B cell (primary cell): ENCODE data around the gene CAPZA2. TPM values are rescaled to one million over a fixed set of nuclear protein-coding genes. Genes with fewer than 3 reads are reported as not detected.

Experiments used
- ATAC-seq: fragments of 200-7000 bp; cut with Tn5 transposase; one replicate; pipeline ENCODE4 v1.10.0; 2021; ENCODE audit warnings: low read depth, mild to moderate bottlenecking, moderate number of reproducible peaks, moderate library complexity
- CTCF ChIA-PET: fragments of 350-600 bp; sonication (Branson Sonifier 250); formaldehyde crosslinking; loops from one replicate; lab custom pipeline; 2021; ENCODE audit warnings: antibody characterized with exemption, inconsistent platforms; lab: Charles Lee
- POLR2A ChIA-PET: fragments of 350-600 bp; sonication (Branson Sonifier 250); formaldehyde crosslinking; loops from one replicate; lab custom pipeline; 2021; ENCODE audit warnings: antibody characterized with exemption; lab: Charles Lee
- DNase-seq: peaks from one replicate; pipeline ENCODE4 v3.0.0; 2013
- H2AFZ ChIP-seq: 2 replicates; pipeline ENCODE4 v1.6.1; 2012; ENCODE audit warnings: mild to moderate bottlenecking, low read depth, low read length; ENCODE audit not compliant: insufficient read depth, poor library complexity, severe bottlenecking
- H3K27ac ChIP-seq, 2 donors: 1 replicate in 1 of 2; 2 replicates in 1 of 2; pipeline ENCODE4 v1.5.1; 2012 to 2013; ENCODE audit warnings: low read length in 2 of 2, mild to moderate bottlenecking in 2 of 2, moderate library complexity in 1 of 2
- H3K27me3 ChIP-seq, 4 experiments: fragments of 200-600 bp in 1 of 4; sonication (generic) in 1 of 4; replicated peaks in 1 of 4; 1 replicate in 2 of 4; 2 replicates in 2 of 4; pipeline versions ENCODE4 v1.6.1 to v1.7.0; 2013 to 2016; ENCODE audit warnings: low read length in 3 of 4, mild to moderate bottlenecking in 2 of 4, mixed read lengths in 1 of 4, moderate library complexity in 1 of 4; ENCODE audit not compliant: insufficient read depth in 4 of 4, control insufficient read depth in 3 of 4; ENCODE audit errors: control extremely low read depth in 1 of 4
- H3K36me3 ChIP-seq, 2 experiments: replicated peaks in 1 of 2; 1 replicate in 1 of 2; 2 replicates in 1 of 2; pipeline versions ENCODE4 v1.6.1 to v1.7.1; 2013; ENCODE audit warnings: low read length in 1 of 2; ENCODE audit not compliant: insufficient read depth in 2 of 2, control insufficient read depth in 1 of 2; ENCODE audit errors: control extremely low read depth in 1 of 2, extremely low read depth in 1 of 2
- H3K4me1 ChIP-seq, 2 donors: fragments of 200-600 bp in 1 of 2; sonication (generic) in 1 of 2; 1 replicate in 1 of 2; 2 replicates in 1 of 2; pipeline versions ENCODE4 v1.5.1 to v1.6.1; 2013 to 2017; ENCODE audit warnings: low read length in 2 of 2; ENCODE audit not compliant: control insufficient read depth in 2 of 2, insufficient read depth in 2 of 2
- H3K4me2 ChIP-seq: replicated peaks from 2 replicates; pipeline ENCODE3; 2012; ENCODE audit warnings: mild to moderate bottlenecking, low read depth, low read length; ENCODE audit not compliant: poor library complexity, severe bottlenecking
- H3K4me3 ChIP-seq, 5 experiments: fragments of 200-600 bp in 1 of 5; sonication (generic) in 1 of 5; 1 replicate in 3 of 5; 2 replicates in 2 of 5; pipeline versions ENCODE4 v1.5.1 to v1.7.0; 2011 to 2016; ENCODE audit warnings: low read length in 4 of 5, mild to moderate bottlenecking in 4 of 5, low read depth in 2 of 5, control low read depth in 1 of 5, moderate library complexity in 1 of 5; ENCODE audit not compliant: insufficient read depth in 1 of 5; ENCODE audit errors: control extremely low read depth in 1 of 5, extremely low read depth in 1 of 5
- H3K79me2 ChIP-seq: fragments of 200-600 bp; sonication (generic); one replicate; pipeline ENCODE4 v1.6.0; 2016; ENCODE audit warnings: low read length; ENCODE audit not compliant: control insufficient read depth, insufficient read depth
- H3K9ac ChIP-seq: fragments of 200-600 bp; sonication (generic); 2 replicates; pipeline ENCODE4 v1.6.1; 2017; ENCODE audit warnings: mild to moderate bottlenecking, low read length, moderate library complexity
- H3K9me3 ChIP-seq, 3 donors: one replicate each; pipeline versions ENCODE4 v1.6.1 to v1.7.1; 2013; ENCODE audit warnings: low read length in 2 of 3; ENCODE audit not compliant: control insufficient read depth in 2 of 3, insufficient read depth in 1 of 3; ENCODE audit errors: control extremely low read depth in 1 of 3
- H4K20me1 ChIP-seq: 2 replicates; pipeline ENCODE4 v1.6.0; 2012; ENCODE audit warnings: mild to moderate bottlenecking, low read length; ENCODE audit not compliant: insufficient read depth, control insufficient read depth, poor library complexity, severe bottlenecking
- H3K27ac Mint-ChIP-seq: one replicate; pipeline ENCODE4 v1.8.0; 2021; ENCODE audit warnings: mixed read lengths
- H3K27me3 Mint-ChIP-seq: one replicate; pipeline ENCODE4 v1.8.0; 2021; ENCODE audit warnings: mixed read lengths
- H3K4me1 Mint-ChIP-seq: one replicate; pipeline ENCODE4 v1.8.0; 2021; ENCODE audit warnings: mixed read lengths
- H3K4me3 Mint-ChIP-seq: one replicate; pipeline ENCODE4 v1.8.0; 2021; ENCODE audit warnings: mixed read lengths
- H3K9me3 Mint-ChIP-seq: one replicate; pipeline ENCODE4 v1.8.0; 2022; ENCODE audit warnings: mixed read lengths; ENCODE audit not compliant: insufficient read depth
- CTCF ChIP-seq: fragments of 200-600 bp; IDR thresholded peaks from one replicate; pipeline ENCODE4 v1.8.0; 2022; ENCODE audit warnings: antibody characterized with exemption, mild to moderate bottlenecking
- EZH2 ChIP-seq: IDR thresholded peaks from 2 replicates; pipeline ENCODE4 v1.6.1; 2012; ENCODE audit warnings: borderline replicate concordance, low read depth, mild to moderate bottlenecking, moderate library complexity, low read length; ENCODE audit not compliant: insufficient read depth, poor library complexity, severe bottlenecking
- WGBS: methylation state at CpG from one replicate; pipeline ENCODE4 v1.1.5; 2013; ENCODE audit warnings: missing lambda C conversion rate; ENCODE audit not compliant: insufficient coverage; 5-methylcytosine and 5-hydroxymethylcytosine counted together
- intact Hi-C: fragments of 100-400 bp; cut with micrococcal nuclease; formaldehyde crosslinking; loops from one replicate; pipeline ENCODE4 v1.10.0; 2022
- polyA plus RNA-seq: library from polyadenylated mRNA; depleted of rRNA; stranded (reverse); fragments of >200 nt; gene quantifications from 2 replicates; pipeline ENCODE4 v1.2.3, GENCODE V29; 2012
- total RNA-seq, 2 donors: library from RNA; stranded (reverse); fragments of 120-200 nt in 1 of 2; gene quantifications; 1 replicate in 1 of 2; 2 replicates in 1 of 2; pipeline versions ENCODE4 v1.2.3 to v1.2.4, GENCODE V29; 2013 to 2022

Gene CAPZA2
- total and polyA plus RNA-seq, 2 donors (not counting 1 experiment from before 2014, with no cell fraction given): 15.0 to 79.0 TPM

GRCh38 chr7:116906391-116906790 is 44.0 kb downstream of the CAPZA2 start:
- intact Hi-C loops: no loop called here
- no peaks in the 10 kb centered on the region for H3K9me3 ChIP-seq
- H3K27me3 ChIP-seq: no peaks in the 10 kb centered on the region
- no peaks in the 10 kb centered on the region for H3K79me2 ChIP-seq
- TF ChIP-seq EZH2: no peak
- TF ChIP-seq CTCF: no peak
- H4K20me1 ChIP-seq: peaks cover 6% of the 10 kb centered on the region
- H3K4me3 ChIP-seq: no peak overlapping the region
- H3K9ac ChIP-seq: no peak overlapping the region
- Mint-ChIP-seq H3K4me3 (no peak overlapping the region), H3K27ac (no peak overlapping the region), H3K9me3 (no peaks in the 10 kb centered on the region), H3K27me3 (no peaks in the 10 kb centered on the region), H3K4me1 (peaks cover under 1% of the 10 kb centered on the region)
- H3K27ac ChIP-seq: no peak overlapping the region
- peaks cover 24 to 40% of the 10 kb centered on the region in 2 experiments for H3K36me3 ChIP-seq
- DNase-seq (no peak), ATAC-seq (no peak)
- no peak overlapping the region for H2AFZ ChIP-seq
- no CpG with 5 or more reads among the region's 1 CpG for WGBS
- ChIA-PET CTCF (no interaction called here), POLR2A (no interaction called here)
- H3K4me1 ChIP-seq: no peaks in the 10 kb centered on the region
- no peak overlapping the region for H3K4me2 ChIP-seq

GRCh38 chr7:116910383-116910782 is 48.0 kb downstream of the CAPZA2 start:
- no peak overlapping the region for H3K4me3 ChIP-seq
- CTCF ChIA-PET: no interaction called here
- H3K4me1 Mint-ChIP-seq: no peaks in the 10 kb centered on the region
- WGBS: 100% methylated on average over 1 of the region's 6 CpGs
- ATAC-seq (no peak), DNase-seq (no peak)
- no peaks in the 10 kb centered on the region for H3K27me3 ChIP-seq
- POLR2A ChIA-PET: no interaction called here
- no peak overlapping the region for H3K27ac Mint-ChIP-seq
- no peak overlapping the region for H2AFZ ChIP-seq
- no peaks in the 10 kb centered on the region for H3K4me1 ChIP-seq
- H3K9me3 ChIP-seq: no peaks in the 10 kb centered on the region
- intact Hi-C loops: no loop called here
- no peak overlapping the region for H3K9ac ChIP-seq
- no peaks in the 10 kb centered on the region for H3K9me3 Mint-ChIP-seq
- H3K79me2 ChIP-seq: no peaks in the 10 kb centered on the region
- no peak overlapping the region for H3K4me2 ChIP-seq
- no peak overlapping the region for H3K4me3 Mint-ChIP-seq
- no peak for TF ChIP-seq EZH2
- no peak for TF ChIP-seq CTCF
- peaks cover 29 to 59% of the 10 kb centered on the region in 2 experiments for H3K36me3 ChIP-seq
- no peak overlapping the region for H3K27ac ChIP-seq
- H3K27me3 Mint-ChIP-seq: no peaks in the 10 kb centered on the region
- H4K20me1 ChIP-seq: peaks cover 6% of the 10 kb centered on the region
